ENCODE data around the gene TSNAX. TPM values are rescaled to one million over a fixed set of nuclear protein-coding genes. Genes with fewer than 3 reads are reported as not detected.

TSNAX gene
- total RNA-seq, 4 donors from 2014 or later, result 25.1 to 39.9 (median 28.9) TPM

DNA sequence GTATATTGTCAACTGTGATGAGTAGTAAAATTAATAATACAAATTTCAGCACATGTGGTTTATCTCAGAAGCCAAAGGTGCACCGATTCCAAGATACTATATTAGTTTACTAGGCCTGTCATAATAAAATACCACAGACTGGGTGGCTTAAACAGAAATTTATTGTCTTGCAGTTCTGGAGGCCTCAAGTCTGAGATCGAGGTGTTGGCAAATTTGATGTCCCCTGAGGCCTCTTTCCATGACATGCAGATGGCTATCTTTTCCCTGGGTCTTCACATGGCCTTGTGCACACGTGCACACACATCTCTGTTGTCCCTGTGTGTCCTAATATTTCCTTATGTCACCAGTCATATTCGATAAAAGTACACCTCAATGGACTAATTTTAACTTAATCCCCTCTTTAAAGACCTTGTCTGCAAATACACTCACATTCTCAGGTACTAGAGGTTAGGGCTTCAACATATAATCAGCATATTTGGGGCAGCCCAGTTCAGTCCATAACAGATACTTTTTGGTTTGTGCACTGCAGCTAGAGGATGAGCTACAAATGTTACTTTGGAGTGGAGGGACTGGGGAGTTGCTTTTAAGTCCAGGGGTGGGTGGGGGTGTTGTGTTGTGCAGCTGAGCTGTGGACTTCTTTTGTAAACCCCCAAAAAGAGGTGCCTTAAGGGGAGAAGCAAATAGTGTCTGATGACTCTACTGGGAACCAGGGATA, 21.4 kb downstream of the TSNAX start:
- 49 to 54% methylated on average over 4 of the region's 4 CpGs for WGBS, 2 donors
- TF ChIP-seq, protein P1, sequence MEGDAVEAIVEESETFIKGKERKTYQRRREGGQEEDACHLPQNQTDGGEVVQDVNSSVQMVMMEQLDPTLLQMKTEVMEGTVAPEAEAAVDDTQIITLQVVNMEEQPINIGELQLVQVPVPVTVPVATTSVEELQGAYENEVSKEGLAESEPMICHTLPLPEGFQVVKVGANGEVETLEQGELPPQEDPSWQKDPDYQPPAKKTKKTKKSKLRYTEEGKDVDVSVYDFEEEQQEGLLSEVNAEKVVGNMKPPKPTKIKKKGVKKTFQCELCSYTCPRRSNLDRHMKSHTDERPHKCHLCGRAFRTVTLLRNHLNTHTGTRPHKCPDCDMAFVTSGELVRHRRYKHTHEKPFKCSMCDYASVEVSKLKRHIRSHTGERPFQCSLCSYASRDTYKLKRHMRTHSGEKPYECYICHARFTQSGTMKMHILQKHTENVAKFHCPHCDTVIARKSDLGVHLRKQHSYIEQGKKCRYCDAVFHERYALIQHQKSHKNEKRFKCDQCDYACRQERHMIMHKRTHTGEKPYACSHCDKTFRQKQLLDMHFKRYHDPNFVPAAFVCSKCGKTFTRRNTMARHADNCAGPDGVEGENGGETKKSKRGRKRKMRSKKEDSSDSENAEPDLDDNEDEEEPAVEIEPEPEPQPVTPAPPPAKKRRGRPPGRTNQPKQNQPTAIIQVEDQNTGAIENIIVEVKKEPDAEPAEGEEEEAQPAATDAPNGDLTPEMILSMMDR (IDR thresholded peaks at IDR 0.05), result no peak
- no peak for TF ChIP-seq POLR2A (IDR thresholded peaks at IDR 0.05)
- no peak overlapping the region for H3K4me3 ChIP-seq (ENCODE audit: low read depth, poor library complexity, severe bottlenecking)
- intact Hi-C loops (cut with DNase I; ENCODE audit: low total_unique reads), result no loop called here
- no peak for DNase-seq (ENCODE audit: low spot score in 2 of 2)

DNA sequence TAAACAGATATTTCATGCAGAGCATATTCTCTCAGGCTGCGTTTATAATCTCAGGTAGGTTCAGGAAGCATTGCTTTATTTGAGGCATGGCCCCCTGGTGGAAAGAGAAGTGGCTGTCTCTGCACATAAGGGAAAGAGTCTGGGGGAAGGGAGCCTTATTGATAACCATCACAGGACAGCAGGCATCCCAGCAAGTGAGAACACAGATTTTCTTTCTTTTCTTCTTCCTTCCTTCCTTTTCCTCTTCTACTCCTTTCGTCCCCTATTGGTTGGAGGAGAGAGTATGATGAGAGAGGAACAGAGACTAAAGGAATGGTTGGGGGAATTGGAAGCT, 21.9 kb downstream of the TSNAX start:
- no peak for DNase-seq (ENCODE audit: low spot score in 2 of 2)
- WGBS, 2 donors, result 45 to 53% methylated on average over 2 of the region's 2 CpGs
- intact Hi-C loops (cut with DNase I; ENCODE audit: low total_unique reads), result no loop called here
- TF ChIP-seq, protein P1 (IDR thresholded peaks at IDR 0.05), result no peak
- no peak for TF ChIP-seq POLR2A (IDR thresholded peaks at IDR 0.05)
- H3K4me3 ChIP-seq (ENCODE audit: low read depth, poor library complexity, severe bottlenecking), result no peak overlapping the region

DNA sequence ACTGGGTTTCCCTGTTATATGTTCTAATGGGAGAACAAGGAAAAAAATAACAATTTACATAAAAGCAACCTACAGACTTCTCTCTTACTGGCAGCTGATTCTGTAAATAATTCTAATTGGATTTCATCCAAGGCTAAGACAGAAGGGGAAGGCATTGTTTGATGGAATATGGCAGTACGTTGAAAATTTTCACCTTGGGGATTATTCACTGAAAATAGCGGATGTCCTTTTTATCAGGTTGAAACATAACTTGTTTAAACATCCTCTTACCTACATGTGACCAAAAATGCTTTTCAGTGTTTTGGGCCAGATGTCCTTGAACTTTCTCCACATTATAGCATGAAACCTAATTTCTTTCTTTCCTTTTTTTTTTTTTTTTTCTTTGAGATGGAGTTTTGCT, 24.9 kb downstream of the TSNAX start:
- TF ChIP-seq, protein P1 (IDR thresholded peaks at IDR 0.05), result no peak
- TF ChIP-seq POLR2A (IDR thresholded peaks at IDR 0.05), result no peak
- intact Hi-C loops (cut with DNase I; ENCODE audit: low total_unique reads), result no loop called here
- WGBS, 2 donors, result 62 to 67% methylated on average over 2 of the region's 2 CpGs
- no peak overlapping the region for H3K4me3 ChIP-seq (ENCODE audit: low read depth, poor library complexity, severe bottlenecking)
- DNase-seq (ENCODE audit: low spot score in 2 of 2), result no peak

DNA sequence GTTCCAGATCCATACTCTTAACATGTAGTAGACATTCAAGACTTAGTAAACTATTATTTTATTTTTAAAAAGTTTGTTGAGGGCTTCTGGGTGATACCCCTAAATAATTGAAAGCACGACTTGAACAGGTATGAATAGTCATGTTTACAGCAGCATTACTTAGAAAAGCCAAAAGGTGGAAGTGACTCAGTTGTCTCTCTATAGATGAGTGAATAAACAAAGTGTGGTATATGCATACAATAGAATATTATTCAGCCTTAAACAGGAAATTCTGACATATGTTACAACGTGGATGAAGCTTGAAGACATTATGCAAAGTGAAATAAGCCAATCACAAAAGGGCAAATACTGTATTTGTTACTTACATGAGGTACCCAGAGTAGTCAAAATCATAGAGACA, 26.5 kb downstream of the TSNAX start:
- no peak for DNase-seq (ENCODE audit: low spot score in 2 of 2)
- TF ChIP-seq POLR2A (IDR thresholded peaks at IDR 0.05), result no peak
- TF ChIP-seq, protein P1 (IDR thresholded peaks at IDR 0.05), result no peak
- intact Hi-C loops (cut with DNase I; ENCODE audit: low total_unique reads), result no loop called here
- H3K4me3 ChIP-seq (ENCODE audit: low read depth, poor library complexity, severe bottlenecking), result no peak overlapping the region
- WGBS, 2 donors, result 86 to 88% methylated on average over 2 of the region's 2 CpGs

DNA sequence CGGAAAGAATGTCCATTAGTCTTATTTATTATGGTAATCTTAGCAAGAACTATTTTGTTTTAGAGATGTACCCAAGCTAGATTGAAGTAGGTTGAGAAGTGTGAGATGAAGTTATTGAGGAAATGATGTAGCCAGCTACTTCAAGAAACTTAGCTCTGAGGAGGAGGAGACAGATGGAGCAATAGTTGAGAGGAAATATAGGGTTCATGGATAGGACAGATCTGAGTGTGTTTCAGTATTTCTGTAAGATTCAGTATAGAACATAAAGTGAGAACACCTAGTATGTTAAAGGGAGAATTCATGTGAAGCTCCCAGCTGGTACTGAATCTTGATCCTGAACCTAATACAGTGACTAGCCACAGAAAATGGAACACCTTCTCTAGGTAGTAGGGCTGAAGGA, 28.9 kb downstream of the TSNAX start:
- TF ChIP-seq, protein P1 (IDR thresholded peaks at IDR 0.05), result no peak
- WGBS, 2 donors, result 94 to 100% methylated on average over 1 of the region's 1 CpG
- intact Hi-C loops (cut with DNase I; ENCODE audit: low total_unique reads), result no loop called here
- no peak for DNase-seq (ENCODE audit: low spot score in 2 of 2)
- no peak overlapping the region for H3K4me3 ChIP-seq (ENCODE audit: low read depth, poor library complexity, severe bottlenecking)
